Epithelial cell of proximal tubule (primary cell): ENCODE data around the gene CARD11. TPM values are rescaled to one million over a fixed set of nuclear protein-coding genes. Genes with fewer than 3 reads are reported as not detected.

Experiments
- DNase-seq: peaks from one replicate; pipeline ENCODE4 v3.0.0-alpha.2; 2011; ENCODE audit warnings: low read depth
- H3K4me3 ChIP-seq: 2 replicates; pipeline ENCODE4 v1.5.1; 2011; ENCODE audit warnings: low read depth, mild to moderate bottlenecking, low read length
- total RNA-seq: library from RNA; depleted of rRNA; stranded (reverse); fragments of >200 nt; gene quantifications from 2 replicates; pipeline ENCODE4 v1.2.3, GENCODE V29; 2015
- TF ChIP-seq, protein P1 (sequence below): conservative IDR thresholded peaks from 2 replicates; pipeline ENCODE4 v1.5.1; 2012; ENCODE audit warnings: low read depth, mild to moderate bottlenecking, low read length

Gene CARD11
- total RNA-seq, 1 donor from 2014 or later, result 18.7 TPM

DNA sequence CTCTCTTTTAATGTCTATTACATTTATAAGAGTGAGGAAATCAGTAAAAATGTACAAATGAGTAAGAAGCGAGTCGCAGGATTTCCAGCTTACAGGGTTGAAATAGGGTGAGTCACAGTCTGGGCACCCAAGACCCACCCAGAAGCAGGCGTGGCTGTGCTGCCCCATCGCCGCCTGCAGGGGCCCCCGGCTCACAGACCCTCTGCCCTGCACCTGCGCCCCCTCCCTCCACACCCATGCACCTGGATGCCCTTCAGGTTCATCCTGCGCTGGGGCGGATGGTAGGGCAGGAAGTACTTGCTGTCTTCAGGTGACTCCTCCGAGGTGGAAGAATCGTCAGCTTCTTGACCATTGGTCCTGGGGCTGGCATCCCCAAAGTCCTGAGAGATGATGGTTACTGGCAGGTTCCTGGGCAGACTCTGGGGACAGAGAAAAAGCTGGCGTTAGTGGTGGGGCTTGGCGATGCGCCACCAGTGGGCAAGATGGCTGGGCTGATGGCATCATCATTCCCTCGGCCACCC is 109.4 kb downstream of the CARD11 start:
- peak; percentile 30 for DNase-seq
- TF ChIP-seq, protein P1, sequence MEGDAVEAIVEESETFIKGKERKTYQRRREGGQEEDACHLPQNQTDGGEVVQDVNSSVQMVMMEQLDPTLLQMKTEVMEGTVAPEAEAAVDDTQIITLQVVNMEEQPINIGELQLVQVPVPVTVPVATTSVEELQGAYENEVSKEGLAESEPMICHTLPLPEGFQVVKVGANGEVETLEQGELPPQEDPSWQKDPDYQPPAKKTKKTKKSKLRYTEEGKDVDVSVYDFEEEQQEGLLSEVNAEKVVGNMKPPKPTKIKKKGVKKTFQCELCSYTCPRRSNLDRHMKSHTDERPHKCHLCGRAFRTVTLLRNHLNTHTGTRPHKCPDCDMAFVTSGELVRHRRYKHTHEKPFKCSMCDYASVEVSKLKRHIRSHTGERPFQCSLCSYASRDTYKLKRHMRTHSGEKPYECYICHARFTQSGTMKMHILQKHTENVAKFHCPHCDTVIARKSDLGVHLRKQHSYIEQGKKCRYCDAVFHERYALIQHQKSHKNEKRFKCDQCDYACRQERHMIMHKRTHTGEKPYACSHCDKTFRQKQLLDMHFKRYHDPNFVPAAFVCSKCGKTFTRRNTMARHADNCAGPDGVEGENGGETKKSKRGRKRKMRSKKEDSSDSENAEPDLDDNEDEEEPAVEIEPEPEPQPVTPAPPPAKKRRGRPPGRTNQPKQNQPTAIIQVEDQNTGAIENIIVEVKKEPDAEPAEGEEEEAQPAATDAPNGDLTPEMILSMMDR, result peak; percentile 12
- H3K4me3 ChIP-seq, result no peak overlapping the region

DNA sequence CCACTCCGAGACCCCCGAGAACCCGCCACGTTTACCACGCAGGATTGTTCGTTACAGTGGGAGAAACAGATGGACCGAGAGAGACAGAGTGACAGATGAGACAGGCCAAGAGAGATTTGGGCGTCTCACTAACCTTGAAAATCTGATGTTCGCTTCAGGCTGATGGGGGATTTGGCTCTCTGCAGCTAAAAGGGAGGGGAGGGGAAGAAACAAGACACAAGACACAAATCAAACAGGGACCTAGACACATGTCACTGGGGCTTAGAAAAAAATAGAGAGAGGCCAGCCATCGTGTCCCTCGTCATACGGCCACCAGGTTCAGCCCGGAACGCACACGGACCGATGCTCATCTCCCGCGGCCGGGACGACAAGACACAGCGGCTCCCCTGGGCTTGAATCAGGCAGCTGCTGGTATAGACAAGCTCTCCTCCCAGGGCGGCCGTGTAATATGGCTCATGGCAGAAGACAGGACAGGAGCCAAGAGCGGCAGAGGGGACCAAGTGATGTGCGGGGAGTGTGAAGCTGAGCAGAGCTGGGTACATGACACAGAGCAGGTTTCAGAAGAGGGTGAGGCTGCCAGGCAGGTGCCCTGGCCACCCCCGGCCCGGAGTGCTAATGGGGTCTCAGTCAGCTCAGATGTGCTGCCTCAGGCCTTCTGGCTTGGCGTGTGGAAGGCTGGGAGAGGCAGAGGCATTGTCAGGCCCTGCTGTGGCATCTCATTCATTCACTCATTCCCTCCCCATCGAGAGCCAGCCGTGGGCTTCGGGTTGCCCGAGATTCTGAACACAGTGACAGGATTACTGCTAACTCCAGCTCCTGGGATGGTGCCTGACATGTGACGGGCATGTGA is 111.0 kb downstream of the CARD11 start:
- no peak overlapping the region for H3K4me3 ChIP-seq
- DNase-seq, result no peak
- TF ChIP-seq, protein P1, result no peak

DNA sequence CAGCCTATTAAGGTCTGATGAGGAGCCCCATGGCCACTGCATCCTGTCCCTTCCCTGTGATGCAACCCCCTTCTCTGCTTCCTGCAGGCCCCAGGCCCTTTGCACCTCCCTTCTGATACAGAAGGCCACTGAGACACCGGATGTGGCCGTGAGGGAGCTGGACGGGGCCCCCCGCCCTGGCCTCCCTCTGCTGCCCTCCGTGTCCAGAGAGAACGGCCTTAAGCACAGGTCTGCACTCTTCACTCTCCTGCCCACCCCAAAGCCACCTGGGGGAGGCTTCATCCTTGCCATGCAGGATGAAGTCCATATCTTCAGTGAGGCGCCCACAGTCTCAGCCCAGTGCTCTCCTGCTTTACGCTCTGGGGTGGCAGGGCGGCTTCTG is 112.6 kb downstream of the CARD11 start:
- TF ChIP-seq, protein P1, result no peak
- H3K4me3 ChIP-seq, result no peak overlapping the region
- no peak for DNase-seq

DNA sequence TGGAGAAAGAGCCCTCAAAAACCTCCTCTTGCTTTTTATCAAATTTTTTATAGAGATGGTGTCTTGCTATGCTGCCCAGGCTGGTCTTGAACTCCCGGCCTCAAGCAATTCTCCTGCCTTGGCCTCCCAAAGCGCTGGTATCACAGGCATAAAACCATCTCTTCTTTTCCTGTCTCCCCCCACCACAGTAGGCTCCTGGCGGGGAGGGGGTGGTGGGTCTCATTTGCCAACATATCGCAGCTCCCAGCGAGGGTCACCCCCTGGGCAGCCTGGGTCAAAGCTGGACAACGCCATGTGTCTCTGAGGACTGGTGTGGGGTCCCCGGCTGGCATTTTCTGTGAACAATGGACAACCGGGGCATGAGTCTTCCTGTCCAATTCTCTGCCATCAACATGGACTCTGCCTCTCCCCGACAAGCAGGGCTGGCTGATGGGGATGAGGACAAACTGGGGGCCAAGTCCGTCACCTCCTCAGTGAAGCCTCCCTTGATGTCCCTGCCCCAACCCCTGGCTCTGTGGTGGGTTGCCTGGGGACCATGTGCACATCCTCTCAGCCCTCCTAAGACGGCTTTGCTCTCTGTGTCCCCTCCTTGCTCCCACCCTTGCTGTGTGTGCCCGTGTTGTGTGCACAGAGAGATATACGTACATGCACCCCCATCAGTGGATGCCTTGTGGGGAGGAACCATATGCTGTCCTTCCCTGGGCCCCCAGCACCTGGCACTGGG is 113.2 kb downstream of the CARD11 start:
- no peak overlapping the region for H3K4me3 ChIP-seq
- TF ChIP-seq, protein P1, result no peak
- DNase-seq, result no peak

DNA sequence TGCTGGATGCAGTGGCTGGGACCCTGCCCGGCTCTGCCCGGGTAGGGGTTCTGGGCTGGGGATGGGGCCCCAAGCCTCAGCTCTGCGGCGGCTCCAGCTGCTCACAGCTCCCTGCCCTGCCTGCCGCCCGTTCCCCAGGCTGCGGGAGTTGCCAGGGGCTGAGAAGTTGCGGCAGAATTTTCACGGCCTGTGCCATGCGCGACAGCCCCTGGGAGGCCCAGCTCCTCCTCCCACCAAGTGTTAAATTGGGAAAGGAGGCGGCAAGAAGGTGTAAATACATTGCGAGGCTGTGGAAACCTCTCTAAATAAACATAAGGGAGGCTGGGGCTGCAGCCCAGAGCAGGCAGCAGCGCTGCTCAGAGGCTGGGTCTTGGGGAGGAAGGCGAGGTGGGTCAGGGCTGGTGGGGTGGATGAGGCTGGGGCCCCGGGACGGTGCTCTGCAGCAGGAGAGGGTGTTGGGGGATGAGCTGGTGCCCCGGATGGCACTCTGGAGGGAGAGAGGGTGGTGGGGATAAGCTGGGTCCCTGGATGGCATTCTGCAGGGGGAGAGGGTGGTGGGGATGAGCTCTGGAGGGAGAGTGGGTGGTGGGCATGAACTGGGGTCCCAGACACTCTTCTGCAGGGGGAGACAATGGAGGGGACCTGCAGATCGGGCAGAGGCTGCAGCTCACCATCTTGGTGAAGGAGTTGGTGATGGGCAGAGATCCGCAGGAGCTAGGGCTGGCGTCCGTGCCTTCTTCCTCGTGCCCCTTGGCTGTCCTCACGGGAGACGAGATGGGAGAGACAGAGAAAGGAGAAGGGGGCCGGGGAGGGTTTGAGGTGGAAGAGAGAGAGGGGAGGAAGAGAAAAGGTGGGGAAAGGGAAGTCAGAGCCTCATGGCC is 114.1 kb downstream of the CARD11 start:
- H3K4me3 ChIP-seq, result no peak overlapping the region
- TF ChIP-seq, protein P1, result no peak
- DNase-seq, result no peak

DNA sequence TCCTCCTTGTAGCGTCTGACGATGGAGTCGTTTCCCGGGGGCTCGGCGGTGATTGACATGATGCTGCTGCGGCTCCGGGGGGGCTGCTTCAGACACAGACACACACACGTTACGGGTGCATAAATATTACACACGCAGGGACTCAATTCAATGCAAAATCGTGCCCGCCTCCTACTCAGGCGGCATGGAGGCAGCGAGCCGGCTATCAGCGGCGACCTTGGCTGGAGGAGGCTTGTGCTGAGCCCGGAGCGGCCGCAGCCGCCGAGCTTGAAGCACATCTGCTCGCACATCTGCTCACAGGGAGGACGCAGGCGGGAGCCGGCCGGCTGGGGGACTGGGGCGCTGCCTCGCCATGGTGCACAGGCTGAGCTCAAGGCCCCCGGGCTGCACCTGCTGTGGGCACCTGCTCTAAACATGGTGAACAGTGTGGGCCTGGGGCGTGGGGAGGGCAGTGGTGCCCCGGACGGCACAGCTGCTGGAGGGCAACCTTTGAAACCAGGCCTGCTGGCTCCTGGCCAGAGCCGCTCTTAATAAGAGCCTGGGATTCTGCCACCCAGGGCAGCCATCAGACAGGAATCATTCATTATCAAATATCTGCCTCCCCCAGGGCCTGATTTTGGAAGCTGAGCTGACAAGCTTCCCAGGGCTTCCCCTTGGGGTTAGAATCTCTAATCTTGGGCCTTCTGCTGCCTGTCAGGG is 114.9 kb downstream of the CARD11 start:
- TF ChIP-seq, protein P1, result no peak
- no peak for DNase-seq
- H3K4me3 ChIP-seq, result no peak overlapping the region
